Transverse colon (tissue), 4 donors: Measurements from ENCODE around the gene NCOR1. TPM values are rescaled to one million over a fixed set of nuclear protein-coding genes. Genes with fewer than 3 reads are reported as not detected.

Experiments used
- DNase-seq: peaks from one replicate; pipeline ENCODE4 v3.0.0-alpha.2; 2019
- H3K27ac ChIP-seq, 4 donors: fragments of 200-600 bp; sonication (generic); 2 replicates each; pipeline ENCODE4 v1.5.1; 2016 to 2018; ENCODE audit warnings: inconsistent platforms in 4 of 4
- H3K27me3 ChIP-seq: fragments of 200-600 bp; sonication (generic); 2 replicates; pipeline ENCODE4 v1.5.1; 2017; ENCODE audit warnings: inconsistent platforms
- H3K36me3 ChIP-seq, 4 donors: fragments of 200-600 bp; sonication (generic); 2 replicates each; pipeline ENCODE4 v1.5.1; 2017 to 2019; ENCODE audit warnings: inconsistent platforms in 4 of 4
- H3K4me1 ChIP-seq, 4 donors: fragments of 200-600 bp; sonication (generic); 2 replicates each; pipeline ENCODE4 v1.5.1; 2017 to 2020; ENCODE audit warnings: inconsistent platforms in 4 of 4
- H3K4me3 ChIP-seq, 4 donors: fragments of 200-600 bp; sonication (generic); 1 replicate in 1 of 4; 2 replicates in 3 of 4; pipeline versions ENCODE4 v1.5.1 to v1.6.1; 2017 to 2019; ENCODE audit warnings: inconsistent platforms in 4 of 4
- H3K9me3 ChIP-seq, 2 donors: fragments of 200-600 bp; sonication (generic); 2 replicates each; pipeline ENCODE4 v1.5.1; 2017 to 2019; ENCODE audit warnings: inconsistent platforms in 2 of 2
- CTCF ChIP-seq, 5 experiments: fragments of 200-600 bp in 3 of 5; fragments of 450-650 bp in 2 of 5; sonication (generic) in 3 of 5; IDR thresholded peaks; 1 replicate in 2 of 5; 2 replicates in 3 of 5; pipeline ENCODE4 v1.5.1; 2016 to 2017; ENCODE audit warnings: antibody characterized with exemption in 5 of 5, inconsistent platforms in 3 of 5, mild to moderate bottlenecking in 2 of 5, moderate library complexity in 1 of 5
- EP300 ChIP-seq: sonication (generic); formaldehyde crosslinking; IDR thresholded peaks from one replicate; pipeline ENCODE4 v1.6.1; 2017; ENCODE audit warnings: antibody characterized with exemption, low read depth
- POLR2A ChIP-seq: fragments of 450-650 bp; IDR thresholded peaks from one replicate; pipeline ENCODE4 v1.6.1; 2016; ENCODE audit warnings: antibody characterized with exemption, mild to moderate bottlenecking, moderate library complexity
- POLR2AphosphoS5 ChIP-seq, 3 donors: sonication (generic); formaldehyde crosslinking; IDR thresholded peaks; one replicate each; pipeline ENCODE4 v1.6.1; 2016; ENCODE audit warnings: antibody characterized with exemption in 3 of 3
- WGBS, 2 donors: methylation state at CpG; one replicate each; pipeline ENCODE4 v1.1.5; 2018; ENCODE audit warnings: low coverage in 1 of 2; 5-methylcytosine and 5-hydroxymethylcytosine counted together
- in situ Hi-C, 4 donors: fragments of 200-750 bp; cut with MboI; loops; one replicate each; pipeline versions ENCODE4 v1.15.0 to v1.15.1; 2017; ENCODE audit warnings: low sequenced_read_pairs in 3 of 4, low pct_ligation_motif_present in 1 of 4, low pct_unique_long_range_greater_than_20kb in 1 of 4
- intact Hi-C: fragments of 100-400 bp; cut with DNase I; formaldehyde crosslinking; loops from one replicate; pipeline ENCODE4 v1.15.1; 2023; ENCODE audit warnings: low total_unique reads
- total RNA-seq, 4 donors: library from RNA; depleted of rRNA; stranded (reverse); fragments of >200 nt; gene quantifications; one replicate each; pipeline ENCODE4 v1.1.0, GENCODE V29; 2016

The NCOR1 gene
- total RNA-seq, 4 donors from 2014 or later: 267 to 519 (median 376) TPM

- Histone ChIP-seq H3K36me3 (peaks cover 0 to 89% (median 34%) of the 10 kb centered on the region in 4 donors), H3K4me1 (no peaks in the 10 kb centered on the region)
- WGBS, 2 donors: 90 to 93% methylated on average over 3 of the region's 3 CpGs
These were observed 140.9 kb downstream of the NCOR1 start for GRCh38 chr17:16074423-16074822.

GRCh38 chr17:16073845-16074244 is 141.5 kb downstream of the NCOR1 start:
- WGBS, 2 donors: 90 to 96% methylated on average over 4 of the region's 4 CpGs
- H3K27me3 ChIP-seq: no peaks in the 10 kb centered on the region
- H3K4me1 ChIP-seq: no peaks in the 10 kb centered on the region
- H3K36me3 ChIP-seq: peaks cover 0 to 87% (median 34%) of the 10 kb centered on the region in 4 donors
- no peak overlapping the region for H3K27ac ChIP-seq
- intact Hi-C loops: no loop called here
- in situ Hi-C loops: no loop called here
- TF ChIP-seq EP300: no peak
- TF ChIP-seq POLR2A: no peak
- no peak for TF ChIP-seq POLR2AphosphoS5 (IDR thresholded peaks at IDR 0.05)
- no peak for TF ChIP-seq CTCF (IDR thresholded peaks at IDR 0.05)
- DNase-seq: no peak
- H3K4me3 ChIP-seq: no peak overlapping the region
- H3K9me3 ChIP-seq: no peaks in the 10 kb centered on the region

More at GRCh38 chr17:16074423-16074822, 140.9 kb downstream of the NCOR1 start:
- no peak for DNase-seq
- Histone ChIP-seq H3K9me3 (no peaks in the 10 kb centered on the region), H3K27me3 (no peaks in the 10 kb centered on the region), H3K27ac (no peak overlapping the region), H3K4me3 (no peak overlapping the region)
- intact Hi-C loops (no loop called here), in situ Hi-C loops (no loop called here)
- no peak for TF ChIP-seq POLR2A
- no peak for TF ChIP-seq POLR2AphosphoS5 (IDR thresholded peaks at IDR 0.05)
- TF ChIP-seq EP300: no peak
- TF ChIP-seq CTCF (IDR thresholded peaks at IDR 0.05): no peak

GRCh38 chr17:16072031-16072430 is 143.3 kb downstream of the NCOR1 start:
- H3K36me3 ChIP-seq: peaks cover 0 to 82% (median 33%) of the 10 kb centered on the region in 4 donors

GRCh38 chr17:16068323-16068722 is 147.0 kb downstream of the NCOR1 start:
- DNase-seq: no peak
- no peak for TF ChIP-seq POLR2AphosphoS5 (IDR thresholded peaks at IDR 0.05)
- TF ChIP-seq CTCF (IDR thresholded peaks at IDR 0.05): no peak
- no peak for TF ChIP-seq EP300
- TF ChIP-seq POLR2A: no peak
- intact Hi-C loops (no loop called here), in situ Hi-C loops (no loop called here)
- H3K27me3 ChIP-seq: no peaks in the 10 kb centered on the region
- peaks cover 0 to 77% (median 33%) of the 10 kb centered on the region in 4 donors for H3K36me3 ChIP-seq
- H3K4me3 ChIP-seq: no peak overlapping the region
- H3K4me1 ChIP-seq: no peaks in the 10 kb centered on the region
- no peak overlapping the region for H3K27ac ChIP-seq
- no peaks in the 10 kb centered on the region for H3K9me3 ChIP-seq

More at GRCh38 chr17:16072031-16072430, 143.3 kb downstream of the NCOR1 start:
- intact Hi-C loops: no loop called here
- H3K9me3 ChIP-seq: no peaks in the 10 kb centered on the region
- no peaks in the 10 kb centered on the region for H3K4me1 ChIP-seq
- H3K27me3 ChIP-seq: no peaks in the 10 kb centered on the region
- H3K4me3 ChIP-seq: no peak overlapping the region
- in situ Hi-C loops: no loop called here
- DNase-seq: no peak
- no peak overlapping the region for H3K27ac ChIP-seq
- no peak for TF ChIP-seq POLR2AphosphoS5 (IDR thresholded peaks at IDR 0.05)
- no peak for TF ChIP-seq EP300
- TF ChIP-seq CTCF (IDR thresholded peaks at IDR 0.05): no peak
- no peak for TF ChIP-seq POLR2A
- 71 to 95% methylated on average over 1 of the region's 1 CpG for WGBS, 2 donors
